ENCODE measurements around the gene VAC14.

The VAC14 gene

DNA sequence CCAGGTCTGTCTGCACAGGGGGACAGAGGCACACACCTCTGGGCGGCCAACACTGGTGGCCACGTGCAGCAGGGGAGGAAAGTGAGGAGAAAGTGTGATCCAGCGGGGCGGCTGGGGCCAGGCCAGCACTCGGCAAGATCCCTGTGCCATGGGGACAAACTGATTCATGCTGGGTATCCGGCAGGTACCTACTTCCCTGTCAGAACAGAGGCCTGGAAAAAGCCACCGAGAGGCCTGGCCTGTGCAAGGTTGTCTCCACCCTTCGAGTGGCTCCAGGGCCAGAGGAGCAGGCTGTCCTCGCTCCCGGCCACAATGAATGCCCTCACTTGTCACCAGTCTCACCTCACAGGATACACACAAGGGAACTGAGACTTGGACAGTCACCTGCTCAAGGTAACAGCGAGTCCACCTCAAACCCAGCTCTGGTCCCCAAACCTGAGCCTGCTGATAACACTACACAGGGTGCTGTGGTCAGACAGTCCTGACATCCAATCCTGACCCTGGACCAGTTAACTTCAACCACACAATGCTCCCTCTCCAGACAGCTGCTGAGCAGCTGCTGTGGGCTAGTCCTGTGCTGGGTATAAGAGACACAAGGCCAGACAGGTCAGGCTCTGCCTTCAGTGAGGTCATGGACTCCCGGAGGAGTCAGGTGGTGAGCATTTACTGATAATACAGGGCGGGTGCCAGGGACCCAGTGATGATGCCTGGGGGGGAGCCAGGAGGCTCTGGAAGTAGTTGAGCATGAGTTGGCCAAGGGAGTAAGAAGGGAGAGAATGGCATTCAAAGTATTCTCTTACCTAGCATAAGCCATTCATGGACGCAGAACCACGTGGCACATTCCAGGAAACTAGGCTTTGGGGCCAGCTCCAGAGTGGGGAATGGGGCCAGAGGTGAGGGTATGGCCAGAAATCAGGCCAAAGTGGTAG lies 53.0 kb downstream of the VAC14 start:
- Histone ChIP-seq H3K27ac (ENCODE audit: low read depth, low read length) (peak overlapping the region; percentile 79), H3K79me2 (ENCODE audit: control insufficient read depth, insufficient read depth, low read length, poor library complexity) (peaks cover 3% of the 10 kb centered on the region), H3K23ac (ENCODE audit: low read length) (no peak overlapping the region), H2AK5ac (ENCODE audit: low read length) (peak overlapping the region; percentile 22), H2BK120ac (ENCODE audit: insufficient read depth, low read length, poor library complexity) (peak overlapping the region; percentile 46), H3K27me3 (ENCODE audit: insufficient read depth, low read length) (no peaks in the 10 kb centered on the region), H3K4me1 (ENCODE audit: control insufficient read depth in 1 of 2, insufficient read depth in 2 of 2, low read length in 2 of 2) (peaks cover 43 to 49% of the 10 kb centered on the region in 2 experiments), H2BK5ac (ENCODE audit: low read depth, low read length, poor library complexity) (peak overlapping the region; percentile 82), H3K9ac (ENCODE audit: low read length) (no peak overlapping the region), H3K14ac (ENCODE audit: low read length) (peak overlapping the region; percentile 95), H4K12ac (ENCODE audit: low read depth, low read length) (peak overlapping the region; percentile 56), H3K4me3 (ENCODE audit: low read depth, low read length) (peak overlapping the region; percentile 20), H4K8ac (ENCODE audit: low read depth, low read length) (peak overlapping the region; percentile 3), H3K18ac (ENCODE audit: low read length) (peak overlapping the region; percentile 94), H3K4ac (ENCODE audit: low read depth, low read length) (peak overlapping the region; percentile 58), H3K4me2 (ENCODE audit: low read length) (no peak overlapping the region), H4K91ac (ENCODE audit: low read depth, low read length) (peak overlapping the region; percentile 94), H3K9me3 (ENCODE audit: insufficient read depth, low read depth, low read length) (peaks cover 3% of the 10 kb centered on the region), H3K36me3 (ENCODE audit: control insufficient read depth in 1 of 2, insufficient read depth in 2 of 2, low read length in 2 of 2) (peaks cover 15 to 23% of the 10 kb centered on the region in 2 experiments), H3K79me1 (ENCODE audit: low read length) (peaks cover 19% of the 10 kb centered on the region), H2AFZ (ENCODE audit: insufficient read depth, low read length, poor library complexity) (peak overlapping the region; percentile 20), H2BK12ac (ENCODE audit: low read length) (peak overlapping the region; percentile 85)
- DNase-seq: peak; percentile 99
- no CpG with 5 or more reads among the region's 15 CpGs for WGBS (ENCODE audit: extremely low coverage, insufficient coverage, insufficient read length)

DNA sequence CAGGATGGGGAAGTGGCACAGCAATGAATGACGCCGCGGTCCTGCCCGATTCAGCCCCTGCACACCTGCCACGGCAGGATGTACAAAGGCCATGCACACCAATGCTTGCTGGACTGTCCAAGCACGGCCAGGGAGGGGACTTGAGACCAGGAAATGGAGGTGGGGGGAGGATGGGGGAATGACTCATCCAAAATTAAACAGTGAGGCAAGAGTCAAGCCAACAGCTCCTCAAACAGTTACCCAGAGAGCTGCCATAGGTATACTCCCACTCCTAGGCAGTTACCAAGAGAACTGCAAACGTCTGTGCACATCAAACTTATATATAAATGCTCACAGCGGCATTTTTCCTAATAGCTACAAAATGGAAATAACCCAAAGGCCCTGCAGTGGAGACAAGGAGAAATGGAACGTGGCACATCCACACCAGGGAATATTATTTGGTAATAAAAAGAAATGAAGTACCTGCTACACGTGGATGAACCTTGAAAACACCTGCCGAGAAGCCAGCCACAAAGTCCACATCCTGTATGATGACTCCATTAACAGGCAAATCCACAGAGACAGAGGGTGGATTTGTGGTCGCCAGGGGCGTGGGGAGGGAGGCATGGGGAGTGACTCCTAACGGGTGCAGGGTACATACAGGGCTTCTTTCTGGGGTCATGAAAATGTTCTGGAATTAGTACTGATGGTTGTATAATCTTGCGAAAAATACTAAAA lies 54.1 kb downstream of the VAC14 start:
- no peak overlapping the region for H3K4ac ChIP-seq (ENCODE audit: low read depth, low read length)
- H3K4me2 ChIP-seq (ENCODE audit: low read length): no peak overlapping the region
- no CpG with 5 or more reads among the region's 15 CpGs for WGBS (ENCODE audit: extremely low coverage, insufficient coverage, insufficient read length)

DNA sequence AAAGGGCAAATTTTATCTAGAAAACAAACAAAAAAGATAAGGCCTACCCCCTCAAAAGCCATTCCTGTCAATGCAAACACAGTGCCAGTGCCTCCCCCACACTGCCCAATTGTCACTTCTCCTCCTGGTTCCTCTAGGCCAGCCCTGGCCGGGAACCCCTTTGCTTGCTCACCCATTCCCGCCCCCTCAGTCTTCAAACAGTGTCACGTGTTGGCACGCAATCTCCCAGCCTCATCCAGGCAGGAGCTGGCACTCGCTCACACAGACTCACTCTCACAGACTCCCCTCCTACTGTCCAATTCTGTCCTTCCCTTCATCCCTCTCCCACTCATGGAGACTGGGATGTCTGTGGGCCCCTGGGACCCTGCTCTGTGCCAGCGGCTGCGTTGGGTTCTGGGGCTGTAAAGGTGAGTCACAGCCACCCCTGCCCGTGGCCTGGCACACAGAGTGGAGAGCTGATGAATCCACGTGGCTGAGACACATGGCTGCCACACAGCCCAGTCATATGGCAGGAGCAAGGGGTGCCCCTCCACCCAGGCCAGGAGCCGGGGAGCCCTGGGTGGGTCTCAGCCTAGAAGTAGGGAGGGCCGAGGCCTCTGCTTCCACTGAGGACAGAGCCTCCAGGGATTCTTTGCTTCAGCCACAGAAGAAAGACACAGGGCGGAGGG lies 54.8 kb downstream of the VAC14 start:
- H4K12ac ChIP-seq (ENCODE audit: low read depth, low read length): peak overlapping the region; percentile 26
- peak overlapping the region; percentile 54 for H2BK120ac ChIP-seq (ENCODE audit: insufficient read depth, low read length, poor library complexity)
- H4K91ac ChIP-seq (ENCODE audit: low read depth, low read length): peak overlapping the region; percentile 84
- no peak overlapping the region for H2BK5ac ChIP-seq (ENCODE audit: low read depth, low read length, poor library complexity)
- H3K9ac ChIP-seq (ENCODE audit: low read length): no peak overlapping the region
- H3K4ac ChIP-seq (ENCODE audit: low read depth, low read length): no peak overlapping the region
- DNase-seq: peak in 1 of 2 donors; percentile 17
- peak overlapping the region; percentile 30 for H2AFZ ChIP-seq (ENCODE audit: insufficient read depth, low read length, poor library complexity)
- no peaks in the 10 kb centered on the region for H3K27me3 ChIP-seq (ENCODE audit: insufficient read depth, low read length)
- no peak overlapping the region for H3K23ac ChIP-seq (ENCODE audit: low read length)
- peaks cover 23% of the 10 kb centered on the region for H3K79me1 ChIP-seq (ENCODE audit: low read length)
- peak overlapping the region; percentile 53 for H4K8ac ChIP-seq (ENCODE audit: low read depth, low read length)
- peak overlapping the region; percentile 44 for H2BK12ac ChIP-seq (ENCODE audit: low read length)
- peaks cover 3% of the 10 kb centered on the region for H3K9me3 ChIP-seq (ENCODE audit: insufficient read depth, low read depth, low read length)
- H3K27ac ChIP-seq (ENCODE audit: low read depth, low read length): no peak overlapping the region
- no CpG with 5 or more reads among the region's 12 CpGs for WGBS (ENCODE audit: extremely low coverage, insufficient coverage, insufficient read length)
- H3K36me3 ChIP-seq (ENCODE audit: control insufficient read depth in 1 of 2, insufficient read depth in 2 of 2, low read length in 2 of 2): peaks cover 15 to 31% of the 10 kb centered on the region in 2 experiments
- H3K18ac ChIP-seq (ENCODE audit: low read length): peak overlapping the region; percentile 80
- H3K4me2 ChIP-seq (ENCODE audit: low read length): no peak overlapping the region
- H3K79me2 ChIP-seq (ENCODE audit: control insufficient read depth, insufficient read depth, low read length, poor library complexity): peaks cover 3% of the 10 kb centered on the region
- no peak overlapping the region for H3K4me3 ChIP-seq (ENCODE audit: low read depth, low read length)
- H2AK5ac ChIP-seq (ENCODE audit: low read length): peak overlapping the region; percentile 71
- H3K14ac ChIP-seq (ENCODE audit: low read length): peak overlapping the region; percentile 54
- peaks cover 44 to 51% of the 10 kb centered on the region in 2 experiments for H3K4me1 ChIP-seq (ENCODE audit: control insufficient read depth in 1 of 2, insufficient read depth in 2 of 2, low read length in 2 of 2)

More for the DNA sequence above, 54.1 kb downstream of the VAC14 start:
- no peak overlapping the region for H3K14ac ChIP-seq (ENCODE audit: low read length)
- no peak overlapping the region for H3K4me3 ChIP-seq (ENCODE audit: low read depth, low read length)
- H2BK12ac ChIP-seq (ENCODE audit: low read length): peak overlapping the region; percentile 44
- H3K9me3 ChIP-seq (ENCODE audit: insufficient read depth, low read depth, low read length): peaks cover 3% of the 10 kb centered on the region
- no peak overlapping the region for H3K9ac ChIP-seq (ENCODE audit: low read length)
- no peak overlapping the region for H3K23ac ChIP-seq (ENCODE audit: low read length)
- no peaks in the 10 kb centered on the region for H3K27me3 ChIP-seq (ENCODE audit: insufficient read depth, low read length)
- H2BK120ac ChIP-seq (ENCODE audit: insufficient read depth, low read length, poor library complexity): no peak overlapping the region
- peak overlapping the region; percentile 84 for H4K91ac ChIP-seq (ENCODE audit: low read depth, low read length)
- H3K18ac ChIP-seq (ENCODE audit: low read length): peak overlapping the region; percentile 80
- peak; percentile 93 for DNase-seq
- peak overlapping the region; percentile 71 for H2AK5ac ChIP-seq (ENCODE audit: low read length)
- peaks cover 21% of the 10 kb centered on the region for H3K79me1 ChIP-seq (ENCODE audit: low read length)
- no peak overlapping the region for H2AFZ ChIP-seq (ENCODE audit: insufficient read depth, low read length, poor library complexity)
- H2BK5ac ChIP-seq (ENCODE audit: low read depth, low read length, poor library complexity): no peak overlapping the region
- H4K8ac ChIP-seq (ENCODE audit: low read depth, low read length): no peak overlapping the region
- peaks cover 3% of the 10 kb centered on the region for H3K79me2 ChIP-seq (ENCODE audit: control insufficient read depth, insufficient read depth, low read length, poor library complexity)
- peaks cover 15 to 30% of the 10 kb centered on the region in 2 experiments for H3K36me3 ChIP-seq (ENCODE audit: control insufficient read depth in 1 of 2, insufficient read depth in 2 of 2, low read length in 2 of 2)
- peaks cover 43 to 49% of the 10 kb centered on the region in 2 experiments for H3K4me1 ChIP-seq (ENCODE audit: control insufficient read depth in 1 of 2, insufficient read depth in 2 of 2, low read length in 2 of 2)
- H4K12ac ChIP-seq (ENCODE audit: low read depth, low read length): no peak overlapping the region
- no peak overlapping the region for H3K27ac ChIP-seq (ENCODE audit: low read depth, low read length)

DNA sequence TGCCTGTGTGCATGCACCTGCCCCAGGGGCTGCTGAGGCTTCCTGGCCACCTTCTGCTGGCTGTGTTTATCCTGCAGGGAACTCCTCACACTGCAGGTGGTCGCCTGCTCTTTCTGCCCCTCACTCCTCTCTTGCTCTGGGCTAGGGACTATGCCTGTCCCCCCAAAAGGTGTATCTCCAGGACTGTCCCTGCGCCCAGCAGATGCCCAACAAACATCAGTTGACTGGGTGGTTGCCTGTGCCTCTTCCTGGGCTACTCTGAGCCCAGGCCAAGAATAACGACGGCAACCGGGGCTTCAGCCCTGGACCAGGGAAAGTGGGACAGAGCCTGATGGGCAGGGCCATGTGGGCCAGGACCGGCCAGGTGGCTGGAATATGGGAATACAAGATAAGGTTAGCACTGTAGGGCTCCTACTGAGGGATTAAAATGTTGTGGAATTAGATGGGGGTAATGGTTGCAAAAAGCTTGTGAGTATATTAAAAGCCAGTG lies 55.4 kb downstream of the VAC14 start:
- H3K9ac ChIP-seq (ENCODE audit: low read length): no peak overlapping the region
- no peak overlapping the region for H3K4me2 ChIP-seq (ENCODE audit: low read length)
- peaks cover 26% of the 10 kb centered on the region for H3K79me1 ChIP-seq (ENCODE audit: low read length)
- no peak overlapping the region for H4K12ac ChIP-seq (ENCODE audit: low read depth, low read length)
- peaks cover 3% of the 10 kb centered on the region for H3K9me3 ChIP-seq (ENCODE audit: insufficient read depth, low read depth, low read length)
- peaks cover 15 to 31% of the 10 kb centered on the region in 2 experiments for H3K36me3 ChIP-seq (ENCODE audit: control insufficient read depth in 1 of 2, insufficient read depth in 2 of 2, low read length in 2 of 2)
- peaks cover 3% of the 10 kb centered on the region for H3K79me2 ChIP-seq (ENCODE audit: control insufficient read depth, insufficient read depth, low read length, poor library complexity)
- H3K4ac ChIP-seq (ENCODE audit: low read depth, low read length): no peak overlapping the region
- H3K23ac ChIP-seq (ENCODE audit: low read length): no peak overlapping the region
- H2AK5ac ChIP-seq (ENCODE audit: low read length): no peak overlapping the region
- no peak overlapping the region for H2BK12ac ChIP-seq (ENCODE audit: low read length)
- DNase-seq: no peak
- H3K14ac ChIP-seq (ENCODE audit: low read length): no peak overlapping the region
- no peak overlapping the region for H3K4me3 ChIP-seq (ENCODE audit: low read depth, low read length)
- no peaks in the 10 kb centered on the region for H3K27me3 ChIP-seq (ENCODE audit: insufficient read depth, low read length)
- H3K4me1 ChIP-seq (ENCODE audit: control insufficient read depth in 1 of 2, insufficient read depth in 2 of 2, low read length in 2 of 2): peaks cover 44 to 51% of the 10 kb centered on the region in 2 experiments
- H2AFZ ChIP-seq (ENCODE audit: insufficient read depth, low read length, poor library complexity): no peak overlapping the region
- H4K91ac ChIP-seq (ENCODE audit: low read depth, low read length): no peak overlapping the region
- WGBS (ENCODE audit: extremely low coverage, insufficient coverage, insufficient read length): no CpG with 5 or more reads among the region's 6 CpGs
- H2BK5ac ChIP-seq (ENCODE audit: low read depth, low read length, poor library complexity): no peak overlapping the region
- no peak overlapping the region for H3K18ac ChIP-seq (ENCODE audit: low read length)
- H3K27ac ChIP-seq (ENCODE audit: low read depth, low read length): no peak overlapping the region
- H4K8ac ChIP-seq (ENCODE audit: low read depth, low read length): no peak overlapping the region
- no peak overlapping the region for H2BK120ac ChIP-seq (ENCODE audit: insufficient read depth, low read length, poor library complexity)
